ACC112 (cell line): ENCODE results near the gene STT3B.
"Not testable (repeated sequence)": the region's sequence is repeated elsewhere in the genome, so short reads cannot be mapped to it uniquely, and the experiment has no call there.

Experiments used
- H2AFZ ChIP-seq: fragments of 200-600 bp; sonication (generic); one replicate; pipeline ENCODE4 v1.6.0; 2017; ENCODE audit warnings: antibody characterized with exemption, low read length; ENCODE audit not compliant: unreplicated experiment
- H3K27ac ChIP-seq: fragments of 200-600 bp; sonication (generic); 2 replicates; pipeline ENCODE4 v1.5.1; 2014; ENCODE audit warnings: low read depth, mild to moderate bottlenecking, antibody characterized with exemption, low read length, moderate library complexity
- H3K27me3 ChIP-seq: fragments of 200-600 bp; sonication (generic); 2 replicates; pipeline ENCODE4 v1.6.1; 2014; ENCODE audit warnings: mild to moderate bottlenecking, antibody characterized with exemption, low read length, moderate library complexity, mixed read lengths; ENCODE audit not compliant: insufficient read depth
- H3K36me3 ChIP-seq: fragments of 200-600 bp; sonication (generic); 2 replicates; pipeline ENCODE4 v1.6.1; 2016; ENCODE audit warnings: mild to moderate bottlenecking, antibody characterized with exemption, low read length, moderate library complexity, mixed read lengths; ENCODE audit not compliant: insufficient read depth
- H3K4me1 ChIP-seq: fragments of 200-600 bp; sonication (generic); one replicate; pipeline ENCODE4 v1.6.1; 2016; ENCODE audit warnings: low read length, mixed read lengths; ENCODE audit not compliant: insufficient read depth, unreplicated experiment, control insufficient read depth
- H3K4me3 ChIP-seq: fragments of 200-600 bp; sonication (generic); 2 replicates; pipeline ENCODE4 v1.5.1; 2014; ENCODE audit warnings: mild to moderate bottlenecking, low read depth, low read length
- H3K79me2 ChIP-seq: fragments of 200-600 bp; sonication (generic); one replicate; pipeline ENCODE4 v1.6.0; 2016; ENCODE audit warnings: low read length; ENCODE audit not compliant: control insufficient read depth, unreplicated experiment, insufficient read depth

The STT3B gene

DNA sequence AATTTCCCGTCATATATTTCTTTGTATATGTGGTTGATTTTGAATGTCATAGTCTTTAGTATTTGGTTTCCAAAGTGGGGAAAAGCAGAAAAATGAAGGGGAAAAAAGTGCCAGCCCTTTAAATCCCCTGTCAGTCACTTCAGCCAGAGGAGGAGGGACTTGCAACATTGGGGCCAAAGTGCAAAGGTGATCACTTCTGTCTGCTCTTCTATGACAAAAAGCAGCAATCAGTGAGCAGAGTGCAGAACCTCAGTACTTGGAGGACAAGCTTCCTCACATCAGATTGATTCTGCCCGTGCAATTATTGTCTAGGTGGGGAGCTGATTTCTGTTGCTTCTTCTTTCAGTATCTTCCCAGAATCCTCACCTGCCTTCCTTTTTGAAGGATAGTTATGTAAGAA is 60.0 kb downstream of the STT3B start:
- Histone ChIP-seq H3K4me3 (no peak overlapping the region), H3K79me2 (peaks cover 57% of the 10 kb centered on the region), H3K27me3 (no peaks in the 10 kb centered on the region), H2AFZ (no peak overlapping the region), H3K36me3 (peaks cover 48% of the 10 kb centered on the region), H3K4me1 (no peaks in the 10 kb centered on the region), H3K27ac (no peak overlapping the region)

DNA sequence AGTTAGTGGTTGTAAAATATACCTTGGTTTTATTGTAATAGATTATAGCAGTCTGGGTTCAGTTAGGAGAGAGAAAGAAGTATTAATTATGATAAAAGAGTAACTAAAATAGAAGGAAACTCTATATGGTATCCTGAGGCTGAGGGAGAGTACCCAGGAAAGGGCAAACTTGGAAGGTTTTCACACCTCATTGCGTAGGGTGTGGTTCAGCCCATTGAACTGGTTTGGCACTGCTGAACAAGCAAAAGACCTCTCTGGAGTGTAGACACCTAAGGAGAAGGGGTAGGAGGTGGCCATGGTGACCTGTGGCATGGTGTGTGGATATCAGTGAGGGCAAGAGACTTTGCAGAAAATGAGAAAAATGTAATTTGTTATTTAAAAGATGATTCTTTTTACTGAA is 63.5 kb downstream of the STT3B start:
- H3K4me3 ChIP-seq, result no peak overlapping the region
- H3K27me3 ChIP-seq, result no peaks in the 10 kb centered on the region
- H3K36me3 ChIP-seq, result peaks cover 36% of the 10 kb centered on the region
- H2AFZ ChIP-seq, result no peak overlapping the region
- H3K27ac ChIP-seq, result no peak overlapping the region
- H3K4me1 ChIP-seq, result no peaks in the 10 kb centered on the region
- H3K79me2 ChIP-seq, result peaks cover 41% of the 10 kb centered on the region

DNA sequence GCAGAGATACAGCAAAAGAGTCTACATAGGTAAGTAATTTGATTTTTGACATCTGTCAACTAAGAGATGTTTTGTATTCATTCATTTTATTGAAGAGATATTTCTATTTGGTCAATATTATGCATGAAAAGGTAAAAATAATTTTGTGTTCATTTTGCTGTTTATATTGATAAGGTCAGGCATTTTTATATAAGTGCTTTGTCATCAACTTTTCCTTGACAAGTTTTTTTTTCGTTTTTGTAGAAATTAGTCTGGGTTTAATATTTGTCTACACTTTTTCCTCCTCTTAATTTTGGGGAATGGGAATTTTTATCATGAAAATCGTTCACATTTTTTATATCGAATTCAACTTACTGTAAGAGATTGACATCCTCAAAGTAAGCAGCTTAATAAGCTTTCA is 67.7 kb downstream of the STT3B start:
- no peak overlapping the region for H3K4me3 ChIP-seq
- no peak overlapping the region for H3K27ac ChIP-seq
- peaks cover 16% of the 10 kb centered on the region for H3K79me2 ChIP-seq
- no peaks in the 10 kb centered on the region for H3K27me3 ChIP-seq
- peaks cover 41% of the 10 kb centered on the region for H3K36me3 ChIP-seq
- H2AFZ ChIP-seq, result no peak overlapping the region
- no peaks in the 10 kb centered on the region for H3K4me1 ChIP-seq

DNA sequence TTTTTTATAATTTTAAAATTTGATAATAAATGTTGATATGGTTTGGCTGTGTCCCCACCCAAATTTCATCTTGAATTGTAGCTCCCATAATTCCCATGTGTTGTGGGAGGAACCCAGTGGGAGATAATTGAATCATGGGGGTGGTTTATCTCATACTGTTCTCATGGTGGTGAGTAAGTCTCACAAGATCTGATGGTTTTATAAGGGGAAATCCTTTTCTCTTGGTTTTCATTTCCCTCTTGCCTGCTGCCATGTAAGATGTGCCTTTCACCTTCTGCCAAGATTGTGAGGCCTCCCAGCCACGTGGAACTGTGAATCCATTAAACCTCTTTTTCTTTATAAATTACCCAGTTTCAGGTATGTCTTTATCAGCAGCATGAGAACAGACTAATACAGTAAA is 72.6 kb downstream of the STT3B start:
- H3K4me1 ChIP-seq, H3K27me3 ChIP-seq, H3K79me2 ChIP-seq, H3K4me3 ChIP-seq, H3K27ac ChIP-seq, H2AFZ ChIP-seq: not testable (repeated sequence)
- peaks cover 41% of the 10 kb centered on the region for H3K36me3 ChIP-seq

DNA sequence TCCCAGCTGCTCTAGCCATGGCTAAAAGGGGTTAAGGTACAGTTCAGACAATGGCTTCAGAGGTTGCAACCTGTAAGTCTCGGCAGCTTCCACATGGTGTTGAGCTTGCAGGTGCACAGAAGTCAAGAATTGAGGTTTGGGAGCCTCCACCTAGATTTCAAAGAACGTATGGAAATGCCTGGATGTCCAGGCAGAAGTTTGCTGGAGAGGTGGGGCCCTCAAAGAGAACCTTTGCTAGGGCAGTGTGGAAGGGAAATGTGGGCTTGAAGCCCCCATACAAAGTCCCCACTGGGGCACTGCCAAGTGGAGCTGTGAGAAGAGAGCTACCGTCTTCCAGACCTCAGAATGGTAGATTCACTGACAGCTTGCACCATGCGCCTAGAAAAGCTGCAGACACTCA is 73.7 kb downstream of the STT3B start:
- Histone ChIP-seq H3K27ac (no peak overlapping the region), H3K36me3 (peaks cover 31% of the 10 kb centered on the region), H2AFZ (no peak overlapping the region), H3K4me3 (no peak overlapping the region), H3K27me3 (no peaks in the 10 kb centered on the region), H3K79me2 (peaks cover 9% of the 10 kb centered on the region), H3K4me1 (no peaks in the 10 kb centered on the region)

DNA sequence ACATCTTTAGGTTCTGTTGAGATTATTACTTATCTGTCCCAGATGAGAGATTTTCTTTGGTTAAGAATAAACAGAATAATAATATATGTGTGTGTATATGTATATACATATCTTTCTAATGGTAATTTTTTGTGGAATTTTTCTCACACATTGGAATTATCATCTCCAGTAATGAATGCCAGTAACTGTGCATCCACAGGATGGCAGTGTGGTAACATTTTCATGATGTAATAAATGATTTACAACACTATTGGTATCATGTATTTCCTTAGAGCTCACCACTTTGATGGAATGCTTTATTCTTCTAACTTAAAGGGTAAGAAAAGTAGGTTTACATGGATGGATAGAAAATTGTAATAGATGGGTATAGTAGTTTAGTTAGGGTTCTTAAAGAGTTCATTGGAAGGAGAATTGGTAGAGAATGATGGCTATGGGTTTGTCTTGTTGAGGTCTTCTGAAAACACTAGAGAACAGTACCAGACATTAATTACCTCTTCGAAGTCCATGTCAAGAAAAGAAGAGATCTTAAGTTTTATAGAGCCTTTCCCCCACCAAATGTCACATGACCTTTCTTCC is 78.1 kb downstream of the STT3B start:
- Histone ChIP-seq H3K27me3 (no peaks in the 10 kb centered on the region), H2AFZ (no peak overlapping the region), H3K79me2 (peaks cover 15% of the 10 kb centered on the region), H3K4me1 (peaks cover 11% of the 10 kb centered on the region), H3K27ac (no peak overlapping the region), H3K4me3 (no peak overlapping the region), H3K36me3 (peaks cover 10% of the 10 kb centered on the region; the same call in 1 of the 2 replicates)

DNA sequence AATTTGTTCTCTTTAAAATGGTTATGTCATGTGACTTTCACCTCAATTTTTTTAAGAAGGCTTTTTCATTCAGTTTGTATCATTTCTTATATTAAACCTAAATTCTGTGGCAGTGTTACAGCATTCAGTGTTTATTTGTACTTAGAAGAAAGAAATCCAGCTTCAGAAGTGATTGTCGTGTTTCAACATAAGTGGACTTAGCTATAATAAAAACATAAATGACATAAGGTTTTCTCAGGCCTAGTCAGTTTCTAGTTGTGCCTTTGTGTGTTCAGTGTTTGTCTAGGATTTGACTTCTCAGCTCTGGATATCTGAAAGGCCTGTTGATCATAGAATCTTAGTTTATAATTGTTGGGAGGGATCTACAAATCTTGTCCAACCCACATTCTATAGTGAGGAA is 80.5 kb downstream of the STT3B start:
- Histone ChIP-seq H3K4me1 (peaks cover 11% of the 10 kb centered on the region), H3K4me3 (no peak overlapping the region), H3K27ac (no peak overlapping the region), H3K79me2 (peaks cover 19% of the 10 kb centered on the region), H2AFZ (no peak overlapping the region), H3K27me3 (no peaks in the 10 kb centered on the region), H3K36me3 (0 out of 2 replicates have a peak, but pooled peaks cover 4% of the 10 kb centered on the region)

DNA sequence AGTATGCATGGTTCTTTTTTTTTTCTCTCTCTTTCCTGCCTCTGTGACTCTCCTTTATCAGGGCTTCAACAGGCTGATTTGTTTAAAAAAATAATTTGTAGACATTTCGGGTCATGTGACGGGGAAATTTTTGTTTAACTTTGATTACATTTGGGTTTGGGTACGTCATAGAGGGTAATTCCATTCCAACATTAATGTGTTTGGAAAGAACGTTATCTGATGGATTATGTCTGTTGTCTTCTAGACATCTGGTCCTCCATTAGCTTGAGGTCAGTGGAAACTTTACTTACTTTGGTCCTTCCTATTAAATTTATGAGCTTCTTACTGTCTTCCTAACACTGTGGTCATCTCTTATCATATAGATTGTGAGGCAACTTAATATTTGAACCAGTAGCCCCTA is 80.9 kb downstream of the STT3B start:
- Histone ChIP-seq H3K36me3 (0 out of 2 replicates have a peak, but pooled peaks cover 4% of the 10 kb centered on the region), H3K79me2 (peaks cover 19% of the 10 kb centered on the region), H3K27me3 (no peaks in the 10 kb centered on the region), H3K4me3 (no peak overlapping the region), H3K27ac (no peak overlapping the region), H3K4me1 (peaks cover 11% of the 10 kb centered on the region), H2AFZ (no peak overlapping the region)

DNA sequence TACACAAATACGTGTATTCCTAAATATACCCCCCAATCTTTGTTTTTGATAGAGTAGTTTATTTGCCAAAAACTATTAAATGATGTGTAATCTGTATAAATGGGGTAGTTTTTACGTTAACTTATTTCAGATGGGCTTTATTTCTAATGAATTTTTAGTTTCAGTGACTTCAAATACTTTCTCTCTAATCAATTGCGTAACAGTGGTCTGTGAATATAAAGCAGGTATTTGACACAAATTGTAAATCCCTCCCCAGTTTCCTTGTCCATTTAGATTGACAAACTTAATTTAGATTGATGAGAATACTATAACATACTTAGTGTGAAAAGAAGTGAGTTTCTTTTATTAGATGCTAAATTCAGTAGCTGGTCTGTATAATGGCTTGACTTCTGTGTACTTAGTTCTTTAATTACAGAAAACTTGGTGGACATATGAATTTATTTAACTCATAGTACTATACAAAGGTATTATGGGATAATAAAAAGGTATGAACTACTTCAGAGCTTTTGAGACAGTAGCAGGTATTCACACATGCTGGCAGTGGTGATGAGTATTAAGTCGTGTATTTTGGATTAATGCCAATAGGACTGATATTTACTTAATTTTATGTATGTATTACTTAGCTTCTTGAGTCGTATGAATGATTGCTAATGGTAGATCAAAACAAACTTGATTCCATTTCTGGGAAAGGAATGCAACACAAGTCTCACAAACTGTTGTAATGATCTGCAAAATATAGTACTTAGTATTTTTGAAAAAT is 81.6 kb downstream of the STT3B start:
- no peak overlapping the region for H3K4me3 ChIP-seq
- peaks cover 11% of the 10 kb centered on the region for H3K4me1 ChIP-seq
- 0 out of 2 replicates have a peak, but pooled peaks cover 8% of the 10 kb centered on the region for H3K36me3 ChIP-seq
- peaks cover 19% of the 10 kb centered on the region for H3K79me2 ChIP-seq
- no peak overlapping the region for H3K27ac ChIP-seq
- no peak overlapping the region for H2AFZ ChIP-seq
- H3K27me3 ChIP-seq, result no peaks in the 10 kb centered on the region

DNA sequence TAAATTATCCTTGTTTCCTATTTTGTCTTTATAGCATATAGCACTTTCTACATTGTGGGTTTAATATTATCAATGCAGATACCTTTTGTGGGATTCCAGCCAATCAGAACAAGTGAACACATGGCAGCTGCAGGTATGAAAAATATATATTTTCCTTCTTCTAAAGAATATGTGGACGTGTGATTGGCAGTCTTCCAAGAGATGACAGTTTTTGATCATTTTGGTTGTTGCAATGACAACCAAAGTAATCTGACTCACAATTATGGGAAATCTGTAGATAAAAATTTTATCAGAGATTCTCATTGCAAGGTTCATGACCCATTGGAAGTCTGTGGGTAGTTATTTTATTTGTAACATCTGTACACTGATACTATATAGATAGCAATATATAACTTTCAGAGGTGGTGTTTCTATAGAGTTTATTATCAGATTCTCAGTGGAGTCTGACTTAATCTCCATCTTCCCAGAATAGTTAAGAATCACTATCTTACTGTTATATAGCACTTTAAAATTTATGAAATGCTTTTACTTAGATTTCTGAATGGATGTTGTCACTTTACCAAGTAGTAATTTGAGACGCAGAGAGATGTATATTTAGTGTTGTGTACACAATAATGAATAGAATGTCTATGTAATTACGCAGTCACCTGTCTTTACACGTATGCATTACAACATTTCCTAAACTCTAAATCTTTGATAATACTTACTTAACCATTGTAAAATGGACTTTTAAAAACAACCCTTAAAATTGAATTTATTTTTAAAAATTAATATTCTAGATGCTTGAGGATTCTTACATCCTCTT is 82.5 kb downstream of the STT3B start:
- Histone ChIP-seq H3K27me3 (no peaks in the 10 kb centered on the region), H3K27ac (no peak overlapping the region), H3K36me3 (0 out of 2 replicates have a peak, but pooled peaks cover 8% of the 10 kb centered on the region), H2AFZ (no peak overlapping the region), H3K79me2 (peaks cover 19% of the 10 kb centered on the region), H3K4me3 (no peak overlapping the region), H3K4me1 (peaks cover 11% of the 10 kb centered on the region)
